ENCODE measurements around the gene GNB1.
"Not testable (repeated sequence)": the region's sequence is repeated elsewhere in the genome, so short reads cannot be mapped to it uniquely, and the experiment has no call there.

GNB1 gene

DNA sequence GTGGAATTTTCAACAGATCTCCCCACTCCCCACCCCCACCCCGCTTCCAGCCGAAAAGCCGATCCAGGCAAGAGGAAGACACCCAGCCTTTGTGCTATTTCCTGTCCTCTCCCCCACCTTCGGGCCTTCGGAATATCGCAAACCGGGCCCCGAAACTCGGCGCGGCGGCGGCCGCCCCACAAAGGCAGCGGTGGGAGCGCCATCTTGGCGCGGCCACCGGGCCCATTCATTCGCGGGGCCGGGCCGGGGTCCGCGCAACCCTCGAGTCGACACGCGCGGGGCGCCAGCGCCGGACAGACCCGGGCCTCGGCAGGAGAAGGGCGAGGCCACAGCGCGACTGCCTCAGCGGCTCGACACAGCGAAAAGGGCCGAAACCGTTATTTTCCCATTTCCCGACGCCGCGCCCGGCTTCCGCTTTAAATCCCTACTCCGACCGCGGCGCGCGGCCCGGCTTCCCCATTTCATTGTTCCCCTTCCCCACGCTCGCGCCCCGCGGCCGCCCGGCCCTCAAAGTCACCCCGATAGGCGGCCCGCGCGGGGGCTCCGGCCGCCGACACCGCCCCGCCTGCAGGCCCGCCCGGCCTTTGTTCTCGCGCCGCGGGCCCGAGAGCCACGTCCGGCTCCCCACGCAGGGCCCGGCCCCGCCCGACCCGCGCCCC is 911 bp downstream of the GNB1 start:
- DNase-seq (ENCODE audit: low spot score) = no peak

DNA sequence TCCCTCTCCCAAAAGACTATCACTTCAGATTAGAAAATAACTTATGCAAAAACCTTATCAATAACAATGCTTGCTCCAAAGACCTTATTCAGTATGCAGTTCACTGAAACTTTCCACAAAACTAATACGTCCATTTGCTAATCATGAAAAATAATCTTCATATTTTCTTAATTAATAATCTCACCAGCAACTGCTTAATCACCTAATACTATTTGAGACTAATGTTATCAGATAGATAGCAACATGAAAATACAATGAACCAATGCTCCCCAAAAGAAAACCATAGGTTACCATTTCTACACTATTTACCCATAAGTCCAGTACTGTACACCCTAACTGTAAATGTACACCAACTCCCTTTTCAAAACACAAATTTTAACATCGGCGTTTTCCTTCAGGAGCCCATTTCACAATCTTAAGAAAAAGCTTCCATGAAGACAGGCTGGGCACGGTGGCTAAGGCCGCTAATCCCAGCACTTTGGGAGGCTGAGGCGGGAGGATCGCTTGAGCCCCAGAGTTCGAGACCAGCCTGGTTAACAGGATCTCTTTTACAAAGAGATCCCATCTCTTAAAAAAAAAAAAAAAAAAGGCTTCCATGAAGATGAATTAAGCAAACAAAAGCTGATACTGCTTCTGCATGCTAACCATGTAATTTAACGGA is 1.7 kb downstream of the GNB1 start:
- DNase-seq (ENCODE audit: low spot score) = no peak

DNA sequence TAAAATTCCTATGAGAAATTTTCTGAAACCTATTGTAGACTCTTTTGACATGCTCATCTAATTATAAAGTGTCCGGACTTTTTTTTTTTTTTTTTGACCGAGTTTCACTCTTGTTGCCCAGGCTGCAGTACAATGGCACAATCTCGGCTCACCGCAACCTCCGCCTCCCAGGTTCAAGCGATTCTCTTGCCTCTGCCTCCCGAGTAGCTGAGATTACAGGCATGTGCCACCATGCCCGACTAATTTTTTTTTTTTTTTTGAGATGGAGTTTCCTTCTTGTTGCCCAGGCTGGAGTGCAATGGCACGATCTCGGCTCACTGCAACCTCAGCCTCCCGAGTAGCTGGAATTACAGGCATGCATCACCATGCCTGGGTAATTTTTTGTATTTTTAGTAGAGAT is 7.0 kb downstream of the GNB1 start:
- not testable (repeated sequence) for DNase-seq (ENCODE audit: low spot score)

DNA sequence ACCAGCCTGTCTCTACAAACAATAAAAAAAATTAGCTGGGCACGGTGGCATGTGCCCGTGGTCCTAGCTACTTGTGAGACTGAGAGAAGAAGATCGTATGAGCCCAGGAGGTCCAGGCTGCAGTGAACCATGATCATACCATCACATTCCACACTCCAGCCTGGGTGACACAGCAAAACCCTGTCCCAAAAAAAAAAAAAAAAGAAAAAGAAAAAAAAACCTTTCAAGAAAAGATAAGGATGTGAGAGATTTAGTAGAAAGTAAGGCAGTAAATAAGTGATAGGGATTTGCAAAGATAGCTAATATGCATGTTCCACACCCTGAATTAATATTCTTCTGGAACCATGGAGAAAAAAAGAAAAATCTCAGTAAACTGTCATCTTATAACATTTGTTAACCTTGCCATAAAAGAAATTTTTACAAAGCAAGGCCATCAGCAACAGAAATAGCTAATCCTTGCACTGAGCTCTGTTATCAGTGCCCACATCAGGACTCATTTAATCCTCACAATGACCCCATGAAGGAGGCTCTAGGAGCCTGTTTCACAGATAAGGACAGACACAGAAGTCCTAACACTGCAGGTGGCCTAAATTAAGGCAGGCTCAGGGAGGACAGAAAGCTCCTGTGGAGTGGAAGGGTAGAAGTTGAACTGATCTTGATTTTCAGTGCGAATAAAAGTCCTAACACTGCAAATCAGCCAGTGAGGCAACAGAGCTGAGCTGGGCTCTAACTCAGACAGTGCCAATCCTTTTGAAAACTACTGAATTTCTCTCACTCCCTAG is 7.6 kb downstream of the GNB1 start:
- no peak for DNase-seq (ENCODE audit: low spot score)

DNA sequence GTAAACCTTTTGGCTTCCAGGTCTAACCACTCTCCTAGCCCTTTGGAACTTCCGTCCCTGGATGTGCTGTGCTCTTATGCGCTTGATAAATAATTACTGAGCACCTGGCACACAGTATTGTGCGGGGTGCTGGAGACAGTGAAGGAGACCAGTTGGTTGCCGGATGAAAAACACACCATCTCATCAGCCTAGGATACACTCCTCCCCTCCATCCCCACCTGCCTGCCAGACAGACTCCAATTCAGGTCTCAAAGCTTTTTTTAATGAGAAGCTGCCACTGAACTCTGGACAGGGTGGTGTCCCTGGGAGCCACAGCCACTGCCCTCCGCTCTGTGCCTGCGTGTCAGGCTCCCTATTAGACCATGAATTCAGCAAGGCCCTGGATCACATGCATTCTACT is 9.2 kb downstream of the GNB1 start:
- DNase-seq (ENCODE audit: low spot score) = no peak

DNA sequence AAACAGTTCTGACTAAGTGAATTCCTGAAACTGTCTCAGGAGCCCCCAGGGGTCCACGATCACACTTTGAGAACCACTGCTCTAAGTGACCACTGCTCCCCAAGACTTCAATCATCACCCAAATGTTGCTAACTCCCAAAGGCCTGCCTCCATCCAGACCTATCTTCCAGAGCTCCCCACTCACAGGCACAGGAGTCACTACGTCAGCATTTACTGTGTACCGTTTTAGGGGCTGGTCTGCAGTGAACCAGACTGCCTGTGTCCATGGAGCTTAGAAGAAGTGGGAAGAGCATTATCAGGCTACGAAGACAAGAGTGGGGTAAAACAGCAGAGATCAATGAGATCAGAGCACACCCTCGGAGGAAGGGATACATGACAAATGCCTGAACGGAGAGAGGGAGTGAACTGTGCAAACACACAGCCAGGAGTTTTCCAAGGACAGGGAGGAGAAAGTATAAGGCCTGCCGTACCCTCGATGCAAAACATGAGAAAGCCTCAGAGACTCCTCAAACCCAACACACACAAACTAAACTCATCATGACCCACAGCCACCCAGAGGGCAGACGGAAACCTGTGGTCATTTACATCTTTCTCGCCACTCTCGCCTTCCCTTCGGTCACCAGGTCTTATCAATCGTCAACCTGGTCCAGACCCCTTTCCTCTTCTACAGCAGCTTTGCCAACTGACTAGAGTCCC is 10.1 kb downstream of the GNB1 start:
- DNase-seq (ENCODE audit: low spot score) = no peak

DNA sequence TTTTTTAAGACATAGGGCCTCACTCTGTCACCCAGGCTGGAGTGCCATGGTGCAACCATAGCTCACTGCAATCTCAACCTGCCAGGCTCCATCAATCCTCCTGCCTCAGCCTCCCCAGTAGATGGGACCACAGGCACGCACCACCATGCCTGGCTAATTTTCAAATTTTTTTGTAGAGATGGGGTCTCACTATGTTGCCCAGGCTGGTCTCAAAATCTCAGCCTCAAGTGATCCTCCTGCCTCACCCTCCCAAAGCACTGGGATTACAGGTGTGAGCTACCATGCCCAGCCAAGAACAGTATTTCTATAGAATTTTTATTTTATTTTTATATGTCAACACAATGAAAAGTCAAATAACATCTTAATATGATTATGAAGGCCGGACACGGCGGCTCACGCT is 10.9 kb downstream of the GNB1 start:
- no peak for DNase-seq (ENCODE audit: low spot score)

DNA sequence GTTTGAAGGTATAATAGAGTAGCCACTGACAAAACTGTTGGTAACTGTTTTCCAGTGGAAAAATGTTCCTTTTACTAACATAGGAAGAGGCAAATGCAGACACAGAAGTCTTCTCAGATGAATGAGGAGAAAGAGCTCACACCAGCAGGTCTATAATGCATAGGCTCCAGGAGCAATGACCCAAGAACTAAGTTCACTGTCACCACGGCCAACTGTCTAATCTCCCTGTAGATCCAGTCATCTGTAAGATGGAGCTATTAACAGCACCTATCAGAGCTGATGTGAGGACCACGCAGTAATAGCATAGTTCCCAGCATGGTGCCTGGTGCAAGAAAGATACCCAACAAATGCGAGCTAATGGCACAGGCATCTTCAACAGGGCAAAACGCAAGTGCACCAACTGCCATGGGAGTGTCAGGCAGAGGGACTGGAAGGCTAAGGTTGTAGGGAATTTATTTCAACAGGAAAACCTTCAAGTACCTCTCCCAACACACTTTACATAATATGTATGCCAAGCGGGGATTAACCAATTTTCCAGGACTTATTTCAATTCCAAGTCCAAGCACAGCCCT is 12.9 kb downstream of the GNB1 start:
- no peak for DNase-seq (ENCODE audit: low spot score)

DNA sequence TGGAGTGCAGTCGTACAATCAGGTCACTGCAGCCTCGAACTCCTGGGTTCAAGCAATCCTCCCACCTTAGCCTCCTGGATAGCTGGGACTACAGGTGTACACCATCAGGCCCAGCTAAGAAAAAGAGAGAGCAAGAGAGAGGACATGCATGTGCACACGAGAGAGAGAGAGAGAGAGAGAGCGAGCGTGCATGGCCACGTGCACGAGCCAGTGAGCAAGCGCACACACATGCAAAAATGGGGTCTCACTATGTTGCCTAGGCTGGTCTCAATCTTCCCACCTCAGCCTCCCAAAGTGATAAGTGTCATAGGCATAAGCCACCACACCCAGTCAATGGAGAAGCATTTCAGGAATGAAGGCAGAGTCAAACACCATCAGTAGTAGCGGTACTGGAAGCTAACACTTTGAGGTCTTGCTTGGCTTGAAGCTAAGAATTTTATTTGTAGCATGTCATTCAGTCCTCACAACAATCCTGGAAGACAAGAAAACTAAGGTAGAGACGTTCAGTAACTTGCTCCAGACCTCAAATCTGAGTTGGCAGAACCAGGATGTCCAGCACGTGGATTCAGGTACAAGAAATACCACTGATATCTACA is 14.5 kb downstream of the GNB1 start:
- DNase-seq (ENCODE audit: low spot score) = no peak

DNA sequence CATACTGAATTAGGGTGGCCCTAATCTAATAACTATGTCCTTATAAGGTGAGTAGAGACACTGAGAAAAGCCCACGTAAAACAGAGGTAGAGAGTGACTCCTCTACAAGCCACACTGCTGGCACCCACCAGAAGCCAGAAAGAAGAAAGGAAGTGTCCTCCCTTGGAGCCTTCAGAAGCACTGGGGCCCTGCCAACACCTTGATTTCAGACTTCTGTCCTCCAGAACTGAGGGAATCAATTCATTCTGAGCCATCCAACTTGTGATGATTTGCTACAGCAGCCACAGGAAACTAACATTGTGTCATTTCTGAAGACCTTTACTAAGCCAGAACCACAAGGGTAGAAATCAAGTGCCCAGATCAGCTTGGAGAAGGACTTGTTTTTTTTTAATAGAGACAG is 15.0 kb downstream of the GNB1 start:
- no peak for DNase-seq (ENCODE audit: low spot score)

DNA sequence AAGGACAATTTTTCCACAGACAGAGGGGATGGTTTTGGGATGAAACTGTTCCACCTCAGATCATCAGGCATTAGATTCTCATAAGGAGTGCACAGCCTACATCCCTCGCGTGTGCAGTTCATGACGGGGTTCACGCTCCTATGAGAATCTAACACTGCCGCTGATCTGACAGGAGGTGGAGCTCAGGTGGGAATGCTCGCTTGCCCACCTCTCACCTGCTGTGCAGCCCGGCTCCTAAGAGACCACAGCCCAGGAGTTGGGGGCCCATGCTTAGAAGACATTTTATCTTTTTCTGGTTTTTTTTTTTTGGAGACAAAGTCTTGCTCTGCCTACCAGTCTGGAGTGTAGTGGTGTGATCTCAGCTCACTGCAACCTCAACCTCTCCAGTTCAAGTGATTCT is 16.0 kb downstream of the GNB1 start:
- DNase-seq (ENCODE audit: low spot score) = no peak

DNA sequence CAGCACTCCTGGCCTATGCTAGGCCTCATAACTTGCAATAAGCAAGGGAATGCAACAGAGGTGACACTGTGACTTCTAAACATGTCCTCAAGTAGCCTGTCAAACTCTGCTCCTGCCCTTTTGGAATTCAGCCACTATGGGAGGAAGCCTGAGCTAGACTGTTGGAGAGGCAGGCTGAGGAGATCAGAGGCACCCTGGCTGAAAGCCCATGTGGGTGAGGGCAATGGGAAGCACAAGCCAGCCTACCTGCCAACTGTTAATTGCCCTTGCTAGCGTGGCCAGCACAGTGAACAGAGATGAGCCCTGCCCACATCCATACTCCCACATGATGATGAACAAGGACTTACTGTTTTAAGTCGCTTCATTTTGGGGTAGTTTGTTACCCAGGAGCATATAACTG is 17.7 kb downstream of the GNB1 start:
- no peak for DNase-seq (ENCODE audit: low spot score)

DNA sequence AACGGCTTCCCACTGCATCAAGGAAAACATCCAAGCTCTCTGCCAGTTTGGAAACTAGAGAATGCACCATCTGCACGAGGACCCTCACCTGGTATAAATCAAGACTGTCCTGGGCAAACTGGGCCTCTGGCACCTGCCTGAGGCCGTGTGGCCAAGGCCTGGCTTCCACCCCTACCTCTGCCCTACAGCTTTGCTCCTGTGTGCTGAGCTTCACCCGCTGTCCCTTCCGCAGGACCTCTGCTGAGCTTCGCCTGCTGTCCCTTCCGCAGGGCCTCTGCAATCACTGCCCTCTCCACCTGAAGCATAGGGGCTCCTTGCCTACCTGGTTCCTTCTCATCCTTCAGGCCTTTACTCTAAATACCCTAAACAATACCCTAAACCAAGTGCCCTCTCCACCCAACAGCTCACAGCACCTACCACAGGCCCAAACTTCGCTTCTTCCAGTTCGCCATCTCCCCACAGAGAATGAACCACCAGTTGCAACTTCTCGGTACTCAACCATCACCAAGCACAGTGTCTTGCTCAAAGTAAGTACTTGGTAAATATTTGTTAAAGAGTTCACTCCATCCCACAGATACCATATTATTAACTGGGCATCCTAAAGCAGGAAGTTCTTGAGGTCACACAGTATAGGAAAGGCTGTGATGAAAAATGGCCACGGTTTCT is 18.4 kb downstream of the GNB1 start:
- DNase-seq (ENCODE audit: low spot score) = no peak

DNA sequence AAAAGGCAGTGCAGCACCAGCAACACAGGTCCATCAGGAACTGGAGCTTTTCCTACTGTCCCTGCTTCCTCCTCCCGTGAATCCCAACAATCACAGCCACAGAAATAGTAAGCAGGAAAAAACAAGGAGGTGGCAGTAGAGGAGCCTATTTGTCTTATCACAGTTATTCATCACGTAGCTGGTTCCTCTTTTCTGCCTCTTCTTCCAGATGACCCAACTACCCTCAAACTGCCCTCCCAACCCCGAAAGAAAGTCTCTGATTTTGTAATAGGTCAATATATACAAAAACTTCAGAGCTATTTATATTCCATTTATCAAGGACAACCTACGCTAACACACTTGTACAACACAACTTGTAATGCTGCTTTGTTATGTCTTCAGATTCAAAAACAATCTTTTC is 21.4 kb downstream of the GNB1 start:
- no peak for DNase-seq (ENCODE audit: low spot score)

DNA sequence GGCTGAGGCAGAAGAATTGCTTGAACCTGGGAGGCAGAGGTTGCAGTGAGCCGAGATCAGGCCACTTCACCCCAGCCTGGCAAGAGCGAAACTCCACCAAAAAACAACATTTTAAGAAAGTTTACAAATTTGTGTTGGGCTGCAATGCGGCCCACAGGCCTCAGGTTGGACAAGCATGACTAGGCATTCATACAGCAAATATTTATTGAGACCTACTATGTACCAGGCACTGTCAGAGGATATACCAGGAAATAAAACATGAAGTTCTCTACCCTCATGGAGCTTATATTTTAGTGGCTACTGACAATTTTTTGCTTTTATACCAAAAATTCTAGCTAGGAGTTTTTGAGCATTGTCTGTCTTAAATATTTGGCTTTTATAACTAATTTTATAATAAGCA is 23.7 kb downstream of the GNB1 start:
- no peak for DNase-seq (ENCODE audit: low spot score)

DNA sequence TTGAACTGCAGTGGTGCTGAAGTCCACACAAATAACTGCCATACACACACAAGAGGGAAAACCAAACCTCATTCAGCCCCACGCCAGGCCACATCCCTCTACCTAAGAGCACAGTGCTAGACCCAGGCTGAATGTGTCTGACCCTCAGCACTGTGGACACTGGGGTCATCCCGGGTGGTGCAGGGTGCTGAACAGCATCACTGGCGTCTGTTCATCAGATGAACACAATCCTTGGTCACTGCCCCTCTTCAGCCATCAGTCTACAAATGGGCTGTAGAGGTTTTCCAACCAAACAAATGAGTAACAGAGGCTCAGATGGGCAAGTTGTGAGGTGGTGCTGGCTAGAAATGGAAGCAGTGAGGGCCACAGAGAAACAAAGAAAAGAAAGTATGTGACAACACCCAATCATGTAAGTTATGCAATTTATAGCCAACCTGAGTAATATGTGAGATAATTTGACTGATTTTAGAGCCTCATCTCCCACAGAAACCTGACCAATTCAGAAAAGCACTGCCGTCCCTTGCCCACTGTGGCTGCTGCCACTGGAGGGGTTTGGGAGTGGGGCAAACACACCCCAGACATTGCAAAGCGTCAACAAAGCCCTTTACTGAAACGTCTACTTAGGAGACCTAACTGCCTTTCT is 27.9 kb downstream of the GNB1 start:
- no peak for DNase-seq (ENCODE audit: low spot score)

DNA sequence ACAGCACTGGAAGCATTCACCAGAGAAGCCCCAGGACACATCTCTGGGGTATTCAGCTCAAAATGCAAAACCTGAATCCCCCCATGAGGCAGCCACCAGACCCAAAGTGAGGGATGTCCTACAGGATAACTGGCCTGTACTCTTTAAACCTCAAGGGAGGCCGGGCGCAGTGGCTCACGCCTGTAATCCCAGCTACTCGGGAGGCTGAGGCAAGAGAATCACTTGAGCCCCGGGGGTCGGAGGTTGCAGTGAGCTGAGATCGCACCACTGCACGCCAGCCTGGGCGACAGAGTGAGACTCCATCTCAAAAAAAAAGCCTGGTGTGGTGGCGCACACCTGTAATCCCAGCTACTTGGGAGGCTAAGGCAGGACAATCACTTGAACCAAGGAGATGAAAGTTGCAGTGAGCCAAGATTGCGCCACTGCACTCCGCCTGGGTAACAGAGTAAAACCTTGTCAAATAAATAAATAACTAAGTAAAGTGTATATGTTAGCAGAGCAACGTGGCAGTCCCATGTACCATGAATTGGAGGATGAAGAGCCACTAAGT is 29.1 kb downstream of the GNB1 start:
- not testable (repeated sequence) for DNase-seq (ENCODE audit: low spot score)

DNA sequence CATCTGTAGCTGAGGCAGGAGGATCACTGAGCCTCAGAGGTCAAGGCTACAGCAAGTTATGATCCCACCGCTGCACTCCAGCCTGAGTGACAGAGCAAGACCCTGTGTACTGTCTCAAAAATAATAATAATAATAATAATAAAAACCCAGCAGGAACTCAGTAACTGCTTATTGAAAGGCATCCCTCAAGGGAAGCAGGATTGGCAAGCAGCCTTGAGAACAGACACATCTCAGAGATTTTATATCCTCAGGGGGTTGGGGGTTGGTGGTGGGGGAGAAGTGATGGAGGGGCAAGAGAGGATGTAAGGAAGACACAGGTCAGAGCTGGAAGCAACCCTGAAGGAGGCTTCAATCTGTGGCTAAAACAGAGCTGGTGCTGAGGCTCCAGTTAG is 29.6 kb downstream of the GNB1 start:
- no peak for DNase-seq (ENCODE audit: low spot score)

DNA sequence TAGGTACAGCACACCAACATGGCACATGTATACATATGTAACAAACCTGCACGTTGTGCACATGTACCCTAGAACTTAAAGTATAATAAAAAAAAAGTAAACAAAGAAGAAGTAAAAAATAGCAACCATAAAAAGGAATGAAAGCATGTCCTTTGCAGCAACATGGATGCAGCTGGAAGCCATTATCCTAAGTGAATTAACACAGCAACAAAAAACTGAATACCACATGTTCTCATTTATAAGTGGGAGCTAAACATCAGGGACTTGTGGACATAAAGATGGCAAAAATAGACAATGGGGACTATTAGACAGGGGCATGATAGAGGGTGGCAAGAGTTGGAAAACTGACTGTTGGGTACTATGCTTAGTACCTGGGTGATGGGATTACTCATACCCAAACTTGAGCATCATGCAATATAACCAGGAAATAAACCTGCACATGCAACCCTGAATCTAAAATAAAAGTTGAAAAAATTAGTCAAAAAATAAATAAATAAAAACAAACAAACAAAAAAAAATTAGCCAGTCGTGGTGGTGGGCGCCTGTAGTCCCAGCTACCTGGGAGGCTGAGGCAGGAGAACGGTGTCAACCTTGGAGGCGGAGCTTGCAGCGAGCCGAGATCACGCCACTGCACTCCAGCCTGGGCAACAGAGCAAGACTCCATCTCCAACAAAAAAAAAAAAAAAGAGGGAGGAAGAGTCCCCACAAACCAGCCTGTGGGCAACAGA is 30.8 kb downstream of the GNB1 start:
- DNase-seq (ENCODE audit: low spot score) = not testable (repeated sequence)

Data from hematopoietic multipotent progenitor cell treated with erythropoietin and hydrocortisone succinate and interleukin-3 and kit ligand, for 15 days (in vitro differentiated cells).